Measurements from ENCODE around the gene TMEM184A. TPM values are rescaled to one million over a fixed set of nuclear protein-coding genes. Genes with fewer than 3 reads are reported as not detected.

Gene TMEM184A
- total RNA-seq, 4 donors from 2014 or later = 55.0 to 234 (median 112) TPM

DNA sequence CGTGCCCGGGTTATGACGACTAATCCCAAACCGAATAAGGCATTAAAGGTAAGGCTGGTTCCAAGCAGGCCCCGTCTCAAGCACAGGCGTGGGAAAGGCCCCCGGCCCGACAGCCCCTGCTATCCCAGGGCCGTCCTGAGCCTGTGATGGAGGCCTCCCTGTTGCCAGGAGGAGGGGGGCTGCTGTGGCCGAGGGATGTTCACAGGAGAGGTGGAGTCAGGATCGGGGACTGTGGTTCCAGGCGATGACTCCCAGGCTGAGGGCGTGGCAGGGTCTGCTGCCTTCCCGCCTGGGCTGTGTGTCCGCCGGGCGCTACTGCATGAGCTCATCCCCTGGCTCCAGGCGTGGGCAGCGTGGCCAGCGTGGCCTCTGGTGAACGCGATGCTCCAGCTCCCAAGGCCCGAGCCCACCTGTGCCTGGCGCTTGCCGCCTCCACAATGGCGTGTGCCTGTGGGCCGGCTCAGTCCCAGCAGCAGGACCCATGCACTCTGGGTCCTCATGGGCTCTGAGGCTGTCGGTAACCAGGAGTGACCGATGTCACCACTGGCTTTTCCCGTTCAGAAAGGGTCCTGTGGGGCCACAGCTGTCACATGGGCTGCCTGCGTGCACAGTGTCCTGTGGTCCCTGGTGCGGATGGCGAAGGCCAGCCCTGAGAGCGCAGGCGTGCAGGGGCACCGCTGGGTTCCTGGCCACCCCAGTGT lies 16.7 kb downstream of the TMEM184A start:
- no peak for TF ChIP-seq POLR2AphosphoS5 (IDR thresholded peaks at IDR 0.05)
- TF ChIP-seq POLR2A (IDR thresholded peaks at IDR 0.05) = no peak
- no peak for TF ChIP-seq EP300 (IDR thresholded peaks at IDR 0.05)
- TF ChIP-seq, protein P1, sequence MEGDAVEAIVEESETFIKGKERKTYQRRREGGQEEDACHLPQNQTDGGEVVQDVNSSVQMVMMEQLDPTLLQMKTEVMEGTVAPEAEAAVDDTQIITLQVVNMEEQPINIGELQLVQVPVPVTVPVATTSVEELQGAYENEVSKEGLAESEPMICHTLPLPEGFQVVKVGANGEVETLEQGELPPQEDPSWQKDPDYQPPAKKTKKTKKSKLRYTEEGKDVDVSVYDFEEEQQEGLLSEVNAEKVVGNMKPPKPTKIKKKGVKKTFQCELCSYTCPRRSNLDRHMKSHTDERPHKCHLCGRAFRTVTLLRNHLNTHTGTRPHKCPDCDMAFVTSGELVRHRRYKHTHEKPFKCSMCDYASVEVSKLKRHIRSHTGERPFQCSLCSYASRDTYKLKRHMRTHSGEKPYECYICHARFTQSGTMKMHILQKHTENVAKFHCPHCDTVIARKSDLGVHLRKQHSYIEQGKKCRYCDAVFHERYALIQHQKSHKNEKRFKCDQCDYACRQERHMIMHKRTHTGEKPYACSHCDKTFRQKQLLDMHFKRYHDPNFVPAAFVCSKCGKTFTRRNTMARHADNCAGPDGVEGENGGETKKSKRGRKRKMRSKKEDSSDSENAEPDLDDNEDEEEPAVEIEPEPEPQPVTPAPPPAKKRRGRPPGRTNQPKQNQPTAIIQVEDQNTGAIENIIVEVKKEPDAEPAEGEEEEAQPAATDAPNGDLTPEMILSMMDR (IDR thresholded peaks at IDR 0.05) = no peak
- DNase-seq (ENCODE audit: low spot score in 2 of 2) = peak in 1 of 2 donors; percentile 61
- Histone ChIP-seq H3K4me1 (peaks cover 54% of the 10 kb centered on the region), H3K27me3 (no peaks in the 10 kb centered on the region), H3K27ac (peak overlapping the region; percentile 92), H3K36me3 (peaks cover 46% of the 10 kb centered on the region), H3K9me3 (no peaks in the 10 kb centered on the region), H3K4me3 (no peak overlapping the region)
- 80% methylated on average over 1 of the region's 36 CpGs for WGBS

DNA sequence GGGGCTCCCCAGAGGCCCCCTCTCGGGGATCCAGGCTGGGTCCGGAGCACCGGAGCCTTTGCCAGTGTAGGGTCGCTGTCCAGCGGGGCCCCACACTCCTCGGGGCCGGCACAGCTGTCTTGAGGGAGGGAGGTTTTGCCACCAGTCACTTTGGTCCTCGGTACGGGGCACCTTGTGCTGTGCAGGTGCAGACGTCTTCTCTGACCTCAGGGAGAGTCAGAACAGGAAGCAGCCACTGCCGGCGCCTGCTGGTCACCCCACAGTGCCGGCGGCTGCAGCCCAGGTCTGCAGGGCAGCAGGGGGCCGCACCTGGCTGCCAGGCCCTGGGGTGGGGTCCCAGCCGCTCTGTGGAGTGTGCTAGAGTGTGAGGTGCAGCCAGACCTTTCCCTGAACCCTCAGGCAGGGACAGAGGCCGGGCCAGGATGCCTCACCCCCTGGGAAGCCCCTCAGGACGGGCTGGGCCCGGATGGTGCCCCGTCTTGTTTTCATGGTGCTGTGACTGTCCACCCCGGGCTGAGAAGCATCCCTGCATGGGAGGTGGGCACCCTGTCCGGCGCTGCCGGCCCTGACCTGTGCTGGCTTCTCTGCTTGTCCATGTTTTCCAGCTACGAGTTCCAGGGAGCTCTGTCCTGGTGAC lies 17.3 kb downstream of the TMEM184A start:
- peaks cover 54% of the 10 kb centered on the region for H3K4me1 ChIP-seq
- H3K9me3 ChIP-seq = no peaks in the 10 kb centered on the region
- DNase-seq (ENCODE audit: low spot score in 2 of 2) = peak in 1 of 2 donors; percentile 77
- peak overlapping the region; percentile 56 for H3K4me3 ChIP-seq
- H3K27ac ChIP-seq = peak overlapping the region; percentile 92
- WGBS = no CpG with 5 or more reads among the region's 25 CpGs
- H3K36me3 ChIP-seq = peaks cover 46% of the 10 kb centered on the region
- no peaks in the 10 kb centered on the region for H3K27me3 ChIP-seq
- TF ChIP-seq, protein P1 (IDR thresholded peaks at IDR 0.05) = no peak

DNA sequence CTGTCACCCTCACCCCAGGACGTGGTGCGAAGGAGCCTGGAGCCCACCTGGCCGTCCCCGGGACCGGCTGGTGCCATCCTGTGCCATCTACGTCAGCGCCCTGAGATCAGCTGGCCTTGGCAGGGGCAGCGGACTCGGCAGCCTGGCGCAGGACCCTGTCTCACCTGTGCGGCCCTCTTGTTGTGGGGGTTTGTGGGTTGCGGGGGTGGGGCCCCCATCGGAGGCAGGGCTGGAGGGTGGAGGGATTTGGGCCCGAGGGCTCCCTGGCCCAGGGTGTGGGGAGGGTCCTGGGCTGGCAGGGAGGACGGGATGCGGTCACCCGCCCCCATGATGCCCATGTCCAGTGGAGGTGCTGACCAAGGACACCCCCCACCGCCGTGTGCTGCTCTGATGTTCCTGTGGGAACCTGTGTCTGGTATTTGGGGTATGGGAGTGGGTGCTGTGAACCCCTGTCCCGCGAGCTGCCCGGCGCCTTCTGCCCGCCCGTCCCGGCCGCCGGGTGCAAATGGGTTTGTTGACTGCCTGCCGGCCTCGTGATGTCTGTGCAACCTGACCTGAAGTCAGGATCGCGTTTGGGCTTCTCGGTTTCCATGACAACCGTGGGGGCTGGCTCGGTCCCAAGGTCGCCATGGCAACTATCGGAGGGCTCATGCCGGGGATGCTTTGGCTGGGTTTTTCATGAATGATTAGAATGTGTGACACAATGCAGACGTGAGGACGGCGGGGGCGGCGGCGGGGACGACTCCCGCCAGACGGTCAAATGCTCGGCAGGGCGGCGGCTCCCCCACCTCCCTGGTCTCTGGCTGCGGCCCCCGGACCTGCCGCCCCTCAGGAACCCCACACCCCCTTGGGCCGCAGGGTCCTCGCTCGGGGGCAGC lies 18.2 kb downstream of the TMEM184A start:
- Histone ChIP-seq H3K27me3 (no peaks in the 10 kb centered on the region), H3K27ac (peak overlapping the region; percentile 92), H3K9me3 (no peaks in the 10 kb centered on the region), H3K4me3 (peak overlapping the region; percentile 56), H3K4me1 (peaks cover 59% of the 10 kb centered on the region), H3K36me3 (peaks cover 44% of the 10 kb centered on the region)
- peak; percentile 94 for DNase-seq (ENCODE audit: low spot score in 2 of 2)
- no peak for TF ChIP-seq EP300 (IDR thresholded peaks at IDR 0.05)
- peak; percentile 24 to 71 (median 39) for TF ChIP-seq POLR2AphosphoS5 (IDR thresholded peaks at IDR 0.05)
- peak in 1 of 2 donors; percentile 8 for TF ChIP-seq POLR2A (IDR thresholded peaks at IDR 0.05)
- WGBS = 23% methylated on average over 4 of the region's 56 CpGs

DNA sequence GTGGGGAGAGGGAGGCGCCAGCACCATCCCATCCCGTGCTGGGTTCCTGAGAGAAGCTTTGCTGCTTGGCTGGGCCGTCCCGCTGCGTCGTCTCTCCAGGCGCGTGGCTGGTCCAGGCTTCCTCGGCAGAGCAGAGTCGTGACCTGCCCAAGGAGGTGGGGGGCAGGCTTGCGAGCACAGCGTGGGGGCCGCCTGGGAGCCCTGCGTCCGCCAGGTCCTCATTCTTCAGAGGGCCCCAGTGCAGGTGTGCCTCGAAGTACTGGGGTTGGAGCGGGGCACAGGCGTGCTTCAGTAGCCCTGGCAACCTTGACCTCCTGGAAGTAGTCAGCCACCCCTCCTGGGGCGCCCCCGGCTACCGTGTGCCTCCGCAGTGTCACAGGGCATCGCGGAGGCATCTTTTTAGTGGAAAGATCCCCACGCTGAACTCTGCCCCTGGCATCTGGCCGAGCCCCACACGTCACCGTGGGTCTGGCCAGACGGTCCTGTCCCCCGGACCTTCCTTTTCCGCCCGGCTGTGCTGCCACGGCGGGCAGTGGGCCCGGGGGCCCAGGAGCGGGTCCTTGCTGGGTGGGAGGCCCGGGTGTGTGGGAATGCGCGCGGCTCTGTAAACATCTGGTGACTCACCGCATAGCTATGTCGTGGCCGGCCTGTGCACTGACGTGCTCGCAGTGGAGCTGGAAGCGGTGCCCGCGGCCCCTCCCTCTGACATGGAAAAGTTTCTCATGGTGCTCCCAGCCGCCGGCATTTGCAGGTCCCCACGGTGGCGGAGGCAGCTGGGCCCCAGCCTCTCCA lies 19.1 kb downstream of the TMEM184A start:
- H3K4me1 ChIP-seq = peaks cover 66% of the 10 kb centered on the region
- H3K27me3 ChIP-seq = no peaks in the 10 kb centered on the region
- peak in 1 of 2 donors; percentile 55 for TF ChIP-seq POLR2A (IDR thresholded peaks at IDR 0.05)
- TF ChIP-seq, protein P1 (IDR thresholded peaks at IDR 0.05) = no peak
- TF ChIP-seq EP300 (IDR thresholded peaks at IDR 0.05) = peak; percentile 47
- TF ChIP-seq POLR2AphosphoS5 (IDR thresholded peaks at IDR 0.05) = peak in 2 of 3 donors; percentile 84 to 89
- peak overlapping the region; percentile 92 for H3K27ac ChIP-seq
- no peaks in the 10 kb centered on the region for H3K9me3 ChIP-seq
- H3K4me3 ChIP-seq = peak overlapping the region; percentile 56
- WGBS = 13% methylated on average over 10 of the region's 52 CpGs
- H3K36me3 ChIP-seq = peaks cover 36% of the 10 kb centered on the region
- peak; percentile 97 to 98 for DNase-seq (ENCODE audit: low spot score in 2 of 2)

DNA sequence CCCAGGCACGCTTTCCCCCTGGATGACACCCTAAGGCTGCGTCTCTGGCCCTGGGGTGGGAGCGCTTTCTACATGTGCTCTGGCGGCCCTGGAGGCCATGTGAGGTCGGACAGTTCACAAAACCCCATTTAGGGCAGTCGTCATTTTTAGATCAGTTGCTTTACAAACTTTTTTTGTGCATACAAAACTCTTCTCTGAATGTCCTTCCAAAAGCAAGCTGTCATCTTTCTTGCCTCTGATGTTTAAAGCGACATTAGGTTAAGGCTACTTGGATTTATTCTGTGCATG lies 19.6 kb downstream of the TMEM184A start:
- Histone ChIP-seq H3K4me1 (peaks cover 72% of the 10 kb centered on the region), H3K4me3 (peak overlapping the region; percentile 56)
- WGBS = 51% methylated on average over 6 of the region's 7 CpGs

More for the DNA sequence above, 19.6 kb downstream of the TMEM184A start:
- DNase-seq (ENCODE audit: low spot score in 2 of 2) = no peak
- TF ChIP-seq EP300 (IDR thresholded peaks at IDR 0.05) = no peak
- TF ChIP-seq POLR2AphosphoS5 (IDR thresholded peaks at IDR 0.05) = no peak
- TF ChIP-seq POLR2A (IDR thresholded peaks at IDR 0.05) = no peak
- TF ChIP-seq, protein P1 (IDR thresholded peaks at IDR 0.05) = no peak
- H3K36me3 ChIP-seq = peaks cover 31% of the 10 kb centered on the region
- H3K27me3 ChIP-seq = no peaks in the 10 kb centered on the region
- peak overlapping the region; percentile 92 for H3K27ac ChIP-seq
- H3K9me3 ChIP-seq = no peaks in the 10 kb centered on the region
